22Rv1 (cell line): ENCODE measurements around the gene PLEKHN1.
"Not testable (repeated sequence)": the region's sequence is repeated elsewhere in the genome, so short reads cannot be mapped to it uniquely, and the experiment has no call there.

Experiments used
- CTCF ChIP-seq: fragments of 450-650 bp; IDR thresholded peaks from 2 replicates; pipeline ENCODE4 v1.5.1; 2017; ENCODE audit warnings: mild to moderate bottlenecking
- ZFX ChIP-seq: fragments of 450-650 bp; IDR thresholded peaks from 2 replicates; pipeline ENCODE4 v1.6.1; 2017; ENCODE audit warnings: antibody characterized with exemption, borderline replicate concordance

- not testable (repeated sequence) for TF ChIP-seq CTCF, ZFX
These were observed 46.4 kb downstream of the PLEKHN1 start for GRCh38 chr1:1012736-1013104.
